Thyroid gland (tissue), 4 donors: ENCODE data around the gene TBK1.

Source experiments
- POLR2A ChIP-seq, 2 donors: fragments of 450-650 bp; IDR thresholded peaks; one replicate each; pipeline ENCODE4 v1.6.1; 2017; ENCODE audit warnings: antibody characterized with exemption in 2 of 2, mild to moderate bottlenecking in 2 of 2, moderate library complexity in 1 of 2
- TF ChIP-seq, protein P1 (sequence below), 6 experiments: fragments of 200-600 bp in 3 of 6; fragments of 450-650 bp in 3 of 6; sonication (generic) in 3 of 6; IDR thresholded peaks; one replicate each; pipeline ENCODE4 v1.5.1; 2016 to 2019; ENCODE audit warnings: antibody characterized with exemption in 6 of 6, mild to moderate bottlenecking in 2 of 6, inconsistent platforms in 1 of 6, moderate library complexity in 1 of 6

DNA sequence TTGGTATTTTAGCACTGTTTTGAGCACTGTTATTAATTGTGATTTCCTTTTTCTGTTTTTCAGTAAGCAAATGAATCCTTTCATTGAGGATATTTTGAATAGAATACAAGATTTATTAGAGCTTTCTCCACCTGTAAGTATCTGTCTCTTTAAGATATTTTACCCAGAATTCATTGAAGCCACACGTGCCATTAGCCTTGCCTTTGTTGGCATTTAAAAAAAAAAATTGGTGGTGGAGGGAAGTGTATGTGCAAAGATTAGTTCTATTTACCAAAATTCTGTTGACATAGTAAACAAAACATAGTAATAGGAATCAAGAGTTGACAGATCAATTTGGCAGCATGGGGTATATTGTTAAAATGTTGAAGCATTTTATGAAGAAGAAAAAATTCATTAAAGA is 23.9 kb upstream of the TBK1 start:
- TF ChIP-seq, protein P1, sequence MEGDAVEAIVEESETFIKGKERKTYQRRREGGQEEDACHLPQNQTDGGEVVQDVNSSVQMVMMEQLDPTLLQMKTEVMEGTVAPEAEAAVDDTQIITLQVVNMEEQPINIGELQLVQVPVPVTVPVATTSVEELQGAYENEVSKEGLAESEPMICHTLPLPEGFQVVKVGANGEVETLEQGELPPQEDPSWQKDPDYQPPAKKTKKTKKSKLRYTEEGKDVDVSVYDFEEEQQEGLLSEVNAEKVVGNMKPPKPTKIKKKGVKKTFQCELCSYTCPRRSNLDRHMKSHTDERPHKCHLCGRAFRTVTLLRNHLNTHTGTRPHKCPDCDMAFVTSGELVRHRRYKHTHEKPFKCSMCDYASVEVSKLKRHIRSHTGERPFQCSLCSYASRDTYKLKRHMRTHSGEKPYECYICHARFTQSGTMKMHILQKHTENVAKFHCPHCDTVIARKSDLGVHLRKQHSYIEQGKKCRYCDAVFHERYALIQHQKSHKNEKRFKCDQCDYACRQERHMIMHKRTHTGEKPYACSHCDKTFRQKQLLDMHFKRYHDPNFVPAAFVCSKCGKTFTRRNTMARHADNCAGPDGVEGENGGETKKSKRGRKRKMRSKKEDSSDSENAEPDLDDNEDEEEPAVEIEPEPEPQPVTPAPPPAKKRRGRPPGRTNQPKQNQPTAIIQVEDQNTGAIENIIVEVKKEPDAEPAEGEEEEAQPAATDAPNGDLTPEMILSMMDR (IDR thresholded peaks at IDR 0.05): no peak
- TF ChIP-seq POLR2A (IDR thresholded peaks at IDR 0.05): no peak
